Common myeloid progenitor, CD34-positive (primary cell): ENCODE results near the gene DIP2C.
A peak's percentile ranks its signal among the peaks of the same experiment; 100 is the strongest.

ENCODE experiments used
- CTCF ChIA-PET: fragments of 350-600 bp; sonication (Branson Sonifier 250); formaldehyde crosslinking; loops from one replicate; lab custom pipeline; 2021; ENCODE audit warnings: antibody characterized with exemption; lab: Charles Lee
- POLR2A ChIA-PET: fragments of 350-600 bp; sonication (Branson Sonifier 250); formaldehyde crosslinking; loops from one replicate; lab custom pipeline; 2021; ENCODE audit warnings: antibody characterized with exemption; lab: Charles Lee
- DNase-seq, 3 donors: peaks; one replicate each; pipeline versions ENCODE4 v3.0.0 to v3.0.0-alpha.2; 2013
- H3K27ac ChIP-seq, 2 experiments: 1 replicate in 1 of 2; 2 replicates in 1 of 2; pipeline ENCODE4 v1.7.0; 2013; ENCODE audit warnings: inconsistent platforms in 2 of 2, low read length in 2 of 2, mild to moderate bottlenecking in 2 of 2, low read depth in 1 of 2, moderate library complexity in 1 of 2; ENCODE audit not compliant: severe bottlenecking in 2 of 2, insufficient read depth in 1 of 2, poor library complexity in 1 of 2
- H3K27me3 ChIP-seq, 5 experiments: replicated peaks in 2 of 5; 1 replicate in 3 of 5; 2 replicates in 2 of 5; pipeline versions ENCODE4 v1.6.1 to v1.7.0; 2013; ENCODE audit warnings: low read length in 4 of 5, mild to moderate bottlenecking in 2 of 5, moderate library complexity in 2 of 5, inconsistent platforms in 1 of 5; ENCODE audit not compliant: insufficient read depth in 5 of 5, control insufficient read depth in 4 of 5
- H3K36me3 ChIP-seq, 4 experiments: 1 replicate in 2 of 4; 2 replicates in 2 of 4; pipeline versions ENCODE4 v1.6.1 to v1.7.0; 2013; ENCODE audit warnings: low read length in 3 of 4, control low read depth in 1 of 4, mild to moderate bottlenecking in 1 of 4; ENCODE audit not compliant: control insufficient read depth in 4 of 4, insufficient read depth in 4 of 4
- H3K4me1 ChIP-seq, 4 experiments: 1 replicate in 3 of 4; 2 replicates in 1 of 4; pipeline versions ENCODE4 v1.6.1 to v1.7.1; 2013; ENCODE audit warnings: low read length in 3 of 4, mild to moderate bottlenecking in 3 of 4, control low read depth in 1 of 4, inconsistent platforms in 1 of 4, moderate library complexity in 1 of 4; ENCODE audit not compliant: control insufficient read depth in 4 of 4, insufficient read depth in 4 of 4; ENCODE audit errors: control extremely low read depth in 1 of 4
- H3K4me3 ChIP-seq, 7 experiments: 1 replicate in 4 of 7; 2 replicates in 3 of 7; pipeline versions ENCODE4 v1.5.1 to v1.7.0; 2013; ENCODE audit warnings: mild to moderate bottlenecking in 7 of 7, low read length in 6 of 7, moderate library complexity in 6 of 7, inconsistent platforms in 2 of 7, low read depth in 2 of 7, control low read depth in 1 of 7; ENCODE audit not compliant: insufficient read depth in 4 of 7, control insufficient read depth in 1 of 7; ENCODE audit errors: extremely low read depth in 1 of 7
- H3K9me3 ChIP-seq, 5 experiments: 1 replicate in 4 of 5; 2 replicates in 1 of 5; pipeline versions ENCODE4 v1.6.1 to v1.7.1; 2013; ENCODE audit warnings: low read length in 4 of 5, mild to moderate bottlenecking in 2 of 5, inconsistent platforms in 1 of 5, low read depth in 1 of 5, moderate library complexity in 1 of 5; ENCODE audit not compliant: control insufficient read depth in 4 of 5, insufficient read depth in 2 of 5; ENCODE audit errors: control extremely low read depth in 1 of 5
- WGBS: methylation state at CpG from one replicate; pipeline ENCODE4 v1.1.5; 2013; ENCODE audit not compliant: insufficient coverage; 5-methylcytosine and 5-hydroxymethylcytosine counted together

Gene DIP2C

GRCh38 chr10:317271-317769 is 372.1 kb downstream of the DIP2C start:
- 86% methylated on average over 11 of the region's 11 CpGs for WGBS
- peak in 1 of 3 donors; percentile 42 for DNase-seq
- ChIA-PET POLR2A (no interaction called here), CTCF (no interaction called here)
- no peaks in the 10 kb centered on the region for H3K9me3 ChIP-seq
- no peak overlapping the region for H3K4me3 ChIP-seq
- peaks cover 0 to 2% (median 0%) of the 10 kb centered on the region in 5 experiments for H3K27me3 ChIP-seq
- no peaks in the 10 kb centered on the region for H3K36me3 ChIP-seq
- H3K4me1 ChIP-seq = no peaks in the 10 kb centered on the region
- no peak overlapping the region for H3K27ac ChIP-seq

GRCh38 chr10:316390-316789 is 373.1 kb downstream of the DIP2C start:
- Histone ChIP-seq H3K9me3 (no peaks in the 10 kb centered on the region), H3K27ac (no peak overlapping the region), H3K4me1 (no peaks in the 10 kb centered on the region), H3K27me3 (peaks cover 0 to 2% (median 0%) of the 10 kb centered on the region in 5 experiments), H3K4me3 (no peak overlapping the region), H3K36me3 (no peaks in the 10 kb centered on the region)
- ChIA-PET CTCF (no interaction called here), POLR2A (no interaction called here)
- DNase-seq = no peak
- 100% methylated on average over 6 of the region's 6 CpGs for WGBS

DNA sequence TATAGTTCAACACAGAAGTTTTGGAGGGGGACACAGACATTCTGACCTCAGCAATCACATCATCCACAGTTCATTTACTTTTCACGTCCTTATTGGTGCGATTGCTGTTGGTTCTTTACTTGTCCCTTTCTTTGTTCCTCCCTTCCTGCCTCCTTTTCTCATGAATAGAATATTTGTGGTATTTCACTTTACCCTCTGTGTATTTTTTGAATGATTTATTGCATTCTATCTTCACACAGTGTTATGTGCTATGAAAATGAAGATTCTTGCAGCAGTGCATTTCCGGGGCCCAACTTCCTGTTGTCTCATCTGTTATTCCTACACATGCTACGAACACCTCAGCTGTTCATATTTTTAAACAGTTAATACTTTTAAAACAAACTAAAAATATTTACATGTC is 374.6 kb downstream of the DIP2C start:
- H3K36me3 ChIP-seq = no peaks in the 10 kb centered on the region
- no peak overlapping the region for H3K27ac ChIP-seq
- CTCF ChIA-PET = no interaction called here

GRCh38 chr10:314381-314780 is 375.1 kb downstream of the DIP2C start:
- CTCF ChIA-PET = no interaction called here
- Histone ChIP-seq H3K4me3 (no peak overlapping the region), H3K4me1 (no peaks in the 10 kb centered on the region), H3K9me3 (no peaks in the 10 kb centered on the region), H3K27ac (no peak overlapping the region), H3K27me3 (peaks cover 0 to 4% (median 0%) of the 10 kb centered on the region in 5 experiments), H3K36me3 (no peaks in the 10 kb centered on the region)
- no peak for DNase-seq
- WGBS = 91% methylated on average over 13 of the region's 13 CpGs
- POLR2A ChIA-PET = no interaction called here

More for the DNA sequence above, 374.6 kb downstream of the DIP2C start:
- Histone ChIP-seq H3K27me3 (peaks cover 0 to 2% (median 0%) of the 10 kb centered on the region in 5 experiments), H3K9me3 (no peaks in the 10 kb centered on the region), H3K4me3 (no peak overlapping the region), H3K4me1 (no peaks in the 10 kb centered on the region)
- 100% methylated on average over 2 of the region's 4 CpGs for WGBS
- DNase-seq = no peak
- POLR2A ChIA-PET = no interaction called here

DNA sequence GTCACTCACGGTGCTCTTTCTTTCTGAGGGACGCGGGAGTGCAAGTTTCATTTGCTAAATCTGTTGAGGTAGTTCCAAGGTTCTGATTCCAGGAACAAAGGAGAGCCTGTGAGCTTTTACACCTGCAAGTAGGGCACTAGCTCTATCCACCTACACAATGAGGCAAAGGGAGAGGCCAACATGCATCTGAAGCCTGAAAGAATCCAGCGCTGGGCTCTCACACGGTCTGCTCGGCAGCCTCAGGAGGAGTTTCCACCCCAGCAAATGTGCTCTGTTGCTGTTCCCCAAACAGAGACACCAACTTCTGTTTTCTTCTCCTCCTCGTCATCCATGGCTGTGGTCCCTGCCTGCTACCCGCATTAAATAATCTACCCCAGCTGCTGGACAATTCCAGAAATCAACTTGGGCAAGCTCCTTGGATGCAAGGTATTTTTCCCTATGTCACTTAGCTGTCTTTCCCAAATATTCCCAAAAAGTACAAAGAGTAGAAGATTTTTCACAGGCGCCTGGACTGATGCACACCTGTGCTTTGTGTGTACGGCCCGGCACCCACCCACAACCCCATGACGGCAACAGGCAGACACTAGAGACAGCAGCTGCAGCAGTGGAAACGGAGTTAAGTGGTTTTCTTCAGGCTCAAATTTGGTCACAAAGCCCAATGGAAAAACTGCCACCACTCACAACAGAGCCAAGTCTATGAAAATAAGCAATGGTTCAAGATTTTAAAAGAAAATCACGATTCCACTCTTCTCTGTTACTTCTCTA is 377.4 kb downstream of the DIP2C start:
- Histone ChIP-seq H3K4me1 (peaks cover 0 to under 1% (median 0%) of the 10 kb centered on the region in 4 experiments), H3K9me3 (no peaks in the 10 kb centered on the region), H3K4me3 (no peak overlapping the region), H3K27ac (no peak overlapping the region), H3K36me3 (no peaks in the 10 kb centered on the region), H3K27me3 (peaks cover 0 to 2% (median 0%) of the 10 kb centered on the region in 5 experiments)
- CTCF ChIA-PET = no interaction called here
- no peak for DNase-seq
- POLR2A ChIA-PET = no interaction called here
- 94% methylated on average over 13 of the region's 14 CpGs for WGBS

DNA sequence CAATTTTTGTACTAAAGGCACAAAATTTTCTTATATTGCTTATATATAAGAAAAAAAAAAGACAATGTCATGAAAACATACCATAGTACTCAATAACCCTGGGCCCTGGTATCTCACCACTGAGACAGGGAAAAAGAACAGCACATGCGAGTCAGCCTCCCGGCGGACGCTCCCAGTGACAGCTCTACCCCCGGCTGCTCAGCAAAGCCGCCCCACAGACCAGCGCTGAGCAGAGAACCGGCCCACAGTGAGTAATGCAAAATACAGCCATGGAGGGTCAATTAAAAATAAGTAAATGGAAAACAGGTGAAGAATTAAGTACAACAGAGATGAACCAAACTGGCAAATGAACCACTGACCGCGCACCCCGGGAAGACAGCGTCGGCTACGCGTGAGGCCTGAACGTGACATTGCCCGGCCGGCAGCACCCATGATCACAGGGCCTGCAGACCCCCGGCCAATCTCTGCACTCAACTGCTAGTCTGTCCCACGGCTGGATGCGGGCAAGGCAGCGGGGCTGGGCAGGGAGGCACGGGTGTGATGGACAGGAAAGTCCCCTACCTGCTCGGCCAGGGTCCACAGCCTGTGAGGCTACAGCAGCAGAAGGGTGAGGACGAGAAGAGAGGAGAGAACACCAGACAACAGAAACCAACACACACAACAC is 378.4 kb downstream of the DIP2C start:
- Histone ChIP-seq H3K27me3 (peaks cover 0 to 2% (median 0%) of the 10 kb centered on the region in 5 experiments), H3K4me3 (no peak overlapping the region), H3K27ac (no peak overlapping the region), H3K4me1 (peaks cover 0 to 7% (median 1%) of the 10 kb centered on the region in 4 experiments), H3K9me3 (no peaks in the 10 kb centered on the region), H3K36me3 (no peaks in the 10 kb centered on the region)
- ChIA-PET POLR2A (no interaction called here), CTCF (no interaction called here)
- no peak for DNase-seq
- 99% methylated on average over 20 of the region's 25 CpGs for WGBS

- Histone ChIP-seq H3K27ac (no peak overlapping the region), H3K27me3 (peaks cover 0 to 2% (median 0%) of the 10 kb centered on the region in 5 experiments), H3K9me3 (no peaks in the 10 kb centered on the region), H3K36me3 (no peaks in the 10 kb centered on the region), H3K4me1 (peaks cover 0 to 9% (median 2%) of the 10 kb centered on the region in 4 experiments), H3K4me3 (no peak overlapping the region)
- no peak for DNase-seq
- POLR2A ChIA-PET = no interaction called here
- WGBS = 95% methylated on average over 3 of the region's 5 CpGs
- CTCF ChIA-PET = no interaction called here
Measured at GRCh38 chr10:310371-310770, 379.1 kb downstream of the DIP2C start.
